ENCODE data around the gene CHRNA1.

Gene CHRNA1

GRCh38 chr2:174796319-174796771 is 32.1 kb upstream of the CHRNA1 start:
- no peak overlapping the region for H3K4ac ChIP-seq (ENCODE audit: low read depth, low read length)
- DNase-seq = no peak
- H3K27me3 ChIP-seq (ENCODE audit: insufficient read depth, low read length) = no peaks in the 10 kb centered on the region

GRCh38 chr2:174794851-174795374 is 30.6 kb upstream of the CHRNA1 start:
- Histone ChIP-seq H3K79me2 (ENCODE audit: control insufficient read depth, insufficient read depth, low read length, poor library complexity) (no peaks in the 10 kb centered on the region), H3K79me1 (ENCODE audit: low read length) (no peaks in the 10 kb centered on the region), H3K9ac (ENCODE audit: low read length) (no peak overlapping the region), H2BK120ac (ENCODE audit: insufficient read depth, low read length, poor library complexity) (no peak overlapping the region), H3K14ac (ENCODE audit: low read length) (no peak overlapping the region), H2BK12ac (ENCODE audit: low read length) (no peak overlapping the region), H2AK5ac (ENCODE audit: low read length) (no peak overlapping the region), H2AFZ (ENCODE audit: insufficient read depth, low read length, poor library complexity) (no peak overlapping the region), H3K18ac (ENCODE audit: low read length) (no peak overlapping the region), H3K9me3 (ENCODE audit: insufficient read depth, low read depth, low read length) (no peaks in the 10 kb centered on the region), H3K4me1 (ENCODE audit: control insufficient read depth in 1 of 2, insufficient read depth in 2 of 2, low read length in 2 of 2) (no peaks in the 10 kb centered on the region), H3K4ac (ENCODE audit: low read depth, low read length) (no peak overlapping the region), H4K91ac (ENCODE audit: low read depth, low read length) (no peak overlapping the region), H4K8ac (ENCODE audit: low read depth, low read length) (no peak overlapping the region), H3K4me3 (ENCODE audit: low read depth, low read length) (no peak overlapping the region), H4K12ac (ENCODE audit: low read depth, low read length) (no peak overlapping the region), H3K36me3 (ENCODE audit: control insufficient read depth in 1 of 2, insufficient read depth in 2 of 2, low read length in 2 of 2) (peaks cover 2 to 4% of the 10 kb centered on the region in 2 experiments), H3K4me2 (ENCODE audit: low read length) (no peak overlapping the region), H2BK5ac (ENCODE audit: low read depth, low read length, poor library complexity) (no peak overlapping the region), H3K27me3 (ENCODE audit: insufficient read depth, low read length) (no peaks in the 10 kb centered on the region), H3K23ac (ENCODE audit: low read length) (no peak overlapping the region), H3K27ac (ENCODE audit: low read depth, low read length) (no peak overlapping the region)
- DNase-seq = no peak
- WGBS (ENCODE audit: extremely low coverage, insufficient coverage, insufficient read length) = no CpG with 5 or more reads among the region's 3 CpGs

More at GRCh38 chr2:174796319-174796771, 32.1 kb upstream of the CHRNA1 start:
- H3K4me2 ChIP-seq (ENCODE audit: low read length) = no peak overlapping the region
- no peak overlapping the region for H4K91ac ChIP-seq (ENCODE audit: low read depth, low read length)
- H3K36me3 ChIP-seq (ENCODE audit: control insufficient read depth in 1 of 2, insufficient read depth in 2 of 2, low read length in 2 of 2) = peaks cover 2 to 4% of the 10 kb centered on the region in 2 experiments
- no peak overlapping the region for H4K12ac ChIP-seq (ENCODE audit: low read depth, low read length)
- no peak overlapping the region for H3K9ac ChIP-seq (ENCODE audit: low read length)
- no peak overlapping the region for H2AK5ac ChIP-seq (ENCODE audit: low read length)
- no peak overlapping the region for H4K8ac ChIP-seq (ENCODE audit: low read depth, low read length)
- H3K79me2 ChIP-seq (ENCODE audit: control insufficient read depth, insufficient read depth, low read length, poor library complexity) = no peaks in the 10 kb centered on the region
- no peak overlapping the region for H3K14ac ChIP-seq (ENCODE audit: low read length)
- no peak overlapping the region for H2BK120ac ChIP-seq (ENCODE audit: insufficient read depth, low read length, poor library complexity)
- H3K23ac ChIP-seq (ENCODE audit: low read length) = no peak overlapping the region
- H3K27ac ChIP-seq (ENCODE audit: low read depth, low read length) = no peak overlapping the region
- H3K18ac ChIP-seq (ENCODE audit: low read length) = no peak overlapping the region
- H2BK12ac ChIP-seq (ENCODE audit: low read length) = no peak overlapping the region
- no peak overlapping the region for H2AFZ ChIP-seq (ENCODE audit: insufficient read depth, low read length, poor library complexity)
- no peak overlapping the region for H2BK5ac ChIP-seq (ENCODE audit: low read depth, low read length, poor library complexity)
- no peaks in the 10 kb centered on the region for H3K4me1 ChIP-seq (ENCODE audit: control insufficient read depth in 1 of 2, insufficient read depth in 2 of 2, low read length in 2 of 2)
- no peaks in the 10 kb centered on the region for H3K79me1 ChIP-seq (ENCODE audit: low read length)
- H3K9me3 ChIP-seq (ENCODE audit: insufficient read depth, low read depth, low read length) = no peaks in the 10 kb centered on the region
- no peak overlapping the region for H3K4me3 ChIP-seq (ENCODE audit: low read depth, low read length)

- Histone ChIP-seq H3K23ac (ENCODE audit: low read length) (no peak overlapping the region), H3K36me3 (ENCODE audit: control insufficient read depth in 1 of 2, insufficient read depth in 2 of 2, low read length in 2 of 2) (peaks cover 0 to 2% of the 10 kb centered on the region in 2 experiments), H2AK5ac (ENCODE audit: low read length) (no peak overlapping the region), H3K4ac (ENCODE audit: low read depth, low read length) (no peak overlapping the region), H4K91ac (ENCODE audit: low read depth, low read length) (no peak overlapping the region), H3K4me1 (ENCODE audit: control insufficient read depth in 1 of 2, insufficient read depth in 2 of 2, low read length in 2 of 2) (peaks cover 3 to 4% of the 10 kb centered on the region in 2 experiments), H3K27me3 (ENCODE audit: insufficient read depth, low read length) (no peaks in the 10 kb centered on the region), H3K27ac (ENCODE audit: low read depth, low read length) (no peak overlapping the region), H2BK120ac (ENCODE audit: insufficient read depth, low read length, poor library complexity) (no peak overlapping the region), H2AFZ (ENCODE audit: insufficient read depth, low read length, poor library complexity) (no peak overlapping the region), H3K79me2 (ENCODE audit: control insufficient read depth, insufficient read depth, low read length, poor library complexity) (no peaks in the 10 kb centered on the region), H3K9ac (ENCODE audit: low read length) (no peak overlapping the region), H4K12ac (ENCODE audit: low read depth, low read length) (no peak overlapping the region), H3K4me3 (ENCODE audit: low read depth, low read length) (no peak overlapping the region), H3K14ac (ENCODE audit: low read length) (no peak overlapping the region), H3K4me2 (ENCODE audit: low read length) (no peak overlapping the region), H2BK5ac (ENCODE audit: low read depth, low read length, poor library complexity) (no peak overlapping the region), H2BK12ac (ENCODE audit: low read length) (no peak overlapping the region), H3K9me3 (ENCODE audit: insufficient read depth, low read depth, low read length) (no peaks in the 10 kb centered on the region), H3K79me1 (ENCODE audit: low read length) (peaks cover 2% of the 10 kb centered on the region), H4K8ac (ENCODE audit: low read depth, low read length) (no peak overlapping the region), H3K18ac (ENCODE audit: low read length) (no peak overlapping the region)
- DNase-seq = no peak
- no CpG with 5 or more reads among the region's 7 CpGs for WGBS (ENCODE audit: extremely low coverage, insufficient coverage, insufficient read length)
These were observed 28.2 kb upstream of the CHRNA1 start for GRCh38 chr2:174792309-174793025.

- Histone ChIP-seq H3K79me2 (ENCODE audit: control insufficient read depth, insufficient read depth, low read length, poor library complexity) (no peaks in the 10 kb centered on the region), H3K14ac (ENCODE audit: low read length) (no peak overlapping the region), H3K18ac (ENCODE audit: low read length) (no peak overlapping the region), H3K4ac (ENCODE audit: low read depth, low read length) (no peak overlapping the region), H3K4me1 (ENCODE audit: control insufficient read depth in 1 of 2, insufficient read depth in 2 of 2, low read length in 2 of 2) (peaks cover 3 to 4% of the 10 kb centered on the region in 2 experiments), H3K23ac (ENCODE audit: low read length) (no peak overlapping the region), H2AK5ac (ENCODE audit: low read length) (no peak overlapping the region), H3K79me1 (ENCODE audit: low read length) (peaks cover 2% of the 10 kb centered on the region), H2BK5ac (ENCODE audit: low read depth, low read length, poor library complexity) (no peak overlapping the region), H4K12ac (ENCODE audit: low read depth, low read length) (no peak overlapping the region), H2AFZ (ENCODE audit: insufficient read depth, low read length, poor library complexity) (no peak overlapping the region), H3K9ac (ENCODE audit: low read length) (no peak overlapping the region), H4K91ac (ENCODE audit: low read depth, low read length) (no peak overlapping the region), H3K36me3 (ENCODE audit: control insufficient read depth in 1 of 2, insufficient read depth in 2 of 2, low read length in 2 of 2) (no peaks in the 10 kb centered on the region), H3K9me3 (ENCODE audit: insufficient read depth, low read depth, low read length) (no peaks in the 10 kb centered on the region), H3K27me3 (ENCODE audit: insufficient read depth, low read length) (no peaks in the 10 kb centered on the region), H3K27ac (ENCODE audit: low read depth, low read length) (no peak overlapping the region), H3K4me3 (ENCODE audit: low read depth, low read length) (no peak overlapping the region), H3K4me2 (ENCODE audit: low read length) (no peak overlapping the region), H4K8ac (ENCODE audit: low read depth, low read length) (no peak overlapping the region), H2BK12ac (ENCODE audit: low read length) (no peak overlapping the region), H2BK120ac (ENCODE audit: insufficient read depth, low read length, poor library complexity) (no peak overlapping the region)
- no CpG with 5 or more reads among the region's 7 CpGs for WGBS (ENCODE audit: extremely low coverage, insufficient coverage, insufficient read length)
- no peak for DNase-seq
These were observed 27.5 kb upstream of the CHRNA1 start for GRCh38 chr2:174791746-174792280.
